Ecto neural progenitor cell (in vitro differentiated cells): ENCODE measurements around the gene LRTM2.

Experiments used
- DNase-seq: peaks from one replicate; pipeline ENCODE4 v3.0.0-alpha.2; 2018; ENCODE audit warnings: low spot score

LRTM2 gene

DNA sequence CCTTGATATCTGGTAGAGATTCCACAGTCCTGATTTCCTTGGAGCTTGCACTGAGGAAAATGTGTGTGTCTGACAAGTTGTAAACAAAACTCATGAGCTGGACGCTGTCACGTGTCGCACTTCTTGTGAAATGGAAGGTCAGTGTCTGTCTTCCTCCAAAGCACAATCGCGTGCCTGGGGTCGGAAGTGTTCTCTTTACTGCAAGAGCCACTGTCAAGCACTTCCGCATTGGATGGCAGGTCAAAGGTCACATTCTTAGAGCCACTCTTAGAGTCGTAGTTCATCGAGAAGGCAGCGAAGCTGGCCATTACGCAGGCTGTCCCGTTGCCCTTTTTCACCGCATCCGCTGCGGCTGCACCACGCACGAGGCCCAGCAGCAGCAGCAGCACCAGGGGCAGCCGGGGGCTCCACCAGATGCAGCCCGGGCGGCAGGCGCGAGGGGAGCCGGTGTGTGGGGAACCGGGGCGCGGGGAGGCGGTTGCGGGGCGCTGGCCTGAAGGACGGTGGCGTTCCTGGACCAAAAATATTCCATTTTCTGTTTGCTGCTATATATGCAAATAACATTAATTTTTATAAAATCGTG, 45.0 kb downstream of the LRTM2 start:
- peak; percentile 44 for DNase-seq

DNA sequence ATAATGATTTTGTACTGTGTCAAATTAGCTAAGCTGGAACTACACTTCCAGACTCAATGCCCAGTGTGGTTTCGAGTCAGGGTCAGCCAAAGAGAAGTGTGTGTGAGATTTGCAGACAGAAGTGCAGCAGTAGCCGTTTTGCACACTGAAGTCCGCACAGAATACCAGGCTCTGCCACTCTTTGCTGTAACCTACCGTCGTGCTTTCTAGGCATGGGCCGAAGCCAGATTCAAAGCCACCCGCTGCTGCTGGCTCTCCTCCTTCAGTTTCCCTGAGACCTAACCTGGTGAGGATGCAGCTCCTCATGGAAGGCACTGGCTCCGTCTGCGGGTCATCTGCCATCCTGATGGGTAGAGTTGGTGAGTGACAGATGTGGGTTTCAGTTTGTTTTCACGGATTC, 48.8 kb downstream of the LRTM2 start:
- peak; percentile 35 for DNase-seq

DNA sequence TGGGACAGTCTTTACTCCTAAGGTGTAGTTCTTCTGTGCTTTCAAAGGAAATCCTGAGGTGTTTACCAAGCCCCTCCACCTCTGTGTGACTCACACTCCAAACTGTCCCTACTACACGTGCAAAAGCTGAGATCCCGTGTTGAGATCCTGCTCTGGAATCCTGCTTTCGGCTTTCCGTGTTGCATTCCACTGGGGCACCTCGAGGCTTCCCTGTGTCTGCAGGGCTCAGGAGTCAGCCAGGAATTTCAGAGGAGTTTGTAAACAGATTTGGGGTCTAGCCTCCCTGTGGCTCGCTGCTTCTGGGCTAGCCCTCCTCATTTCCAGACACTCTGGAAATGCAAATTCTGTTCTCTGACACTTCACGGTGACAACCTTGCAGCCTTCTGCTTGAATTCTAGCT, 49.7 kb downstream of the LRTM2 start:
- DNase-seq, result peak; percentile 41

DNA sequence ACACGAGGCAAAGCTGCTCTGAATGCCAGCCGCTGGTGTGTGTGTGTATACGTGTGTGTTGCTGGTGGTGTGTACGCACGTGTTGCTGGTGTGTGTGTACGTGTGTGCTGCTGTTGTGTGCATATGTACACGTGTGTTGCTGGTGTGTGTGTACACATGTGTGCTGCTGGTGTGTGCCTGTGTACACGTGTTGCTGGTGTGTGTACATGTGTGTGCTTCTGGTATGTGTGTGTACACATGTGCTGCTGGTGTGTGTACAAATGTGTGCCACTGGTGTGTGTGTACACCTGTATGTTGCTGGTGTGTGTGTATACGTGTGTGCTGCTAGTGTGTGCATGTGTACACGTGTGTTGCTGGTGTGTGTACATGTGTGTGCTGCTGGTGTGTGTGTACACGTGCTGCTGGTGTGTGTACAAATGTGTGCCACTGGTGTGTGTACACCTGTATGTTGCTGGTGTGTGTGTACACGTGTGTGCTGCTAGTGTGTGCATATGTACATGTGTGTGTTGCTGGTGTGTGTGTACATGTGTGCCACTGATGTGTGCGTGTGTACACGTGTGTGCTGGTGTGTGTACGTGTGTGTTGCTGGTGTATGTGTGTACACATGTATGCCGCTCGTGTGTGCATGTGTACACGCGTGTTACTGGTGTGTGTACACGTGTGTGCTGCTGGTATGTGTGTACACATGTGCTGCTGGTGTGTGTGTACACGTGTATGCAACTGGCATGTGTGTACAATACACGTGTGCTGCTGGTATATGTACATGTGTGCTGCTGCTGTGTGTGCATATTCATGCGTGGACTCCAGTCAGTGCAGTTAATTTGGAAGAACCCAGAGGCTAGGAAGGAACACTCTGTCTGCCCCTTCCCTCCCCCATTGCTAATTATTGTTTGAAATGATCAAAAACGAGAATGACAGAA, 50.9 kb downstream of the LRTM2 start:
- DNase-seq, result peak; percentile 39

DNA sequence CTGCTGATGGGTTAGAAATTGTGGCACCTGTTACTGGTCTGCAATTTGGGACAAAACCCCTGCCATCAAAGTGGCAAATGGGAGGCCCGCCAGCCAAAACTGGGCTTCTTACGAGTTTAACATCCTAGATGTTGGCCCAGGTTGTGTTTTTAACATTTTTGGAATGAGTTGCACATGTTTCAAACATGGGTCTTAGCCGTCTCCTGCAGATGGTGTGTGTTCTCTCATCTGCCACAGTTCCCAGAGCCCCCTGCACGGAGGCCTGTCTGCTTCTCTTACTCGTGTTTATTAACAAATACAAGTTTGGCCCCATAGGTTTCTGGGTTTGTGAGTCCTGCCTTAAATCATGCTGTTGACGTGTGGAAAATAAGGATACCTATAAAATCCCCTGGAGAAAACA, 51.6 kb downstream of the LRTM2 start:
- DNase-seq, result peak; percentile 31

GRCh38 chr12:1872448-1872847, 52.1 kb downstream of the LRTM2 start:
- peak; percentile 30 for DNase-seq

- no peak for DNase-seq
Observed at GRCh38 chr12:1873531-1874510, 53.5 kb downstream of the LRTM2 start.

DNA sequence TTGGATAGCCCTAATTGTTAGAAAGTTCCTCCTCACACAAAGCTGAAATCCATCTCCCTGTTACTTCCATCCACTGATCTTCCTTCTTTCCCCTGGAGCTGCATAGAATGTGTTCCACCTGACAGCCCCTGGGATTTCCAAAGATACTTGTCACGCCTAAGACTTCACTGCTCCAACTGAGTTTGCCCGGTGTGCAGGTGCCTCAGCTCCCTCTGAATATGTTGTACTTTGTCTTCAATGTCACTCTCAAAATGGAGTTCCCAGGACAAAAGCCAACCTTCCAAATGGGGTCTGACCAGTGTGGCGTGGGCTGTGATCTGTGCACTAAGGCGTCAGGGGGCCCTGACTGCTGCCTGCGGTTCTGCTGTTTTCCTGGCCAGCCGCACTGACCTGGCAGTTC, 55.2 kb downstream of the LRTM2 start:
- DNase-seq, result peak; percentile 36

- DNase-seq, result no peak
Observed at GRCh38 chr12:1876086-1876485, 55.7 kb downstream of the LRTM2 start.

- no peak for DNase-seq
Observed at GRCh38 chr12:1877169-1877878, 57.0 kb downstream of the LRTM2 start.

- peak; percentile 37 for DNase-seq
Observed at GRCh38 chr12:1878214-1878613, 57.8 kb downstream of the LRTM2 start.

GRCh38 chr12:1878695-1879094, 58.3 kb downstream of the LRTM2 start:
- peak; percentile 39 for DNase-seq

DNA sequence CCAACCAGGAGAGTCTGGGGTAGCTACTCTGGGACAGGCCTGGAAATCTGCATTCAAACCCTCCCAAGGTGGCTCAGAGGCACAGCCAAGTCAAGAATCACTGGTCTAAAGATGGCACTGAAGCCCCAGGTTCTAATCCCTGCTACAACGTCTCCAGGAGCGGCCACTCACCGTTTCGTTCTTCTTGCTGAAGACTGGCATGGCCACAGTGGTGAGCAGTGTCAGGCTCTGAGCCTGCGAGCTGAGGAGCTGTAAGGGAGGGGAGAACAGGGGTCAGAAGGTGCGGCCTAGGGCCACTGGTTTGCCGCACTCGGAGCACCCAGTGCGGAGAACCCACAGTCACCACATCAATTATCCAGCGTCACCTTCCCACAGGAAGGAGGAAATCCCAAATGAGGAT, 59.3 kb downstream of the LRTM2 start:
- DNase-seq, result peak; percentile 26

- peak; percentile 39 for DNase-seq
Observed at GRCh38 chr12:1880153-1880845, 59.9 kb downstream of the LRTM2 start.

- DNase-seq, result peak; percentile 38
Observed at GRCh38 chr12:1880876-1881275, 60.5 kb downstream of the LRTM2 start.

- peak; percentile 37 for DNase-seq
Observed at GRCh38 chr12:1881301-1881700, 60.9 kb downstream of the LRTM2 start.

- peak; percentile 32 for DNase-seq
Observed at GRCh38 chr12:1881936-1882335, 61.6 kb downstream of the LRTM2 start.

GRCh38 chr12:1882405-1882804, 62.0 kb downstream of the LRTM2 start:
- DNase-seq, result peak; percentile 24

- peak; percentile 42 for DNase-seq
Observed at GRCh38 chr12:1882850-1883470, 62.6 kb downstream of the LRTM2 start.

DNA sequence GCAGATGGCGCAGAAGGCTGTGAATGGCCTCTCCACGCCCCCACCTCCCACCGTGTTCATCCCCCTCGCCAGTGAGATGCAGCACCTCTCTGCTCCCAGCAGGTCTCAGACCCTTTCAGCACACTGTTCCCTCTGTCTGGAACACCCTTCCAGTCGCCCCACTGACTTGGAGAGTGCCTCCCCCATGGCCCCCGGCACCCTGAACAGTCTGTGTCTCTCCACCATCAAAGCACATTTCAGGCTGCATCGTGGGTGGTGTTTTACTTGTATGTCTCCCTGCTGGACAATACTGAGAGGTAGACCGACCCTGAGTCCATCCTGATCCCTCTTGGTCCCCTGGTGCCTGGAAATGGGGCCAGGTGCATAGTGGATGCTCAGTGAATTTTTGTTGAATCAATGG, 63.1 kb downstream of the LRTM2 start:
- DNase-seq, result peak; percentile 44

GRCh38 chr12:1884651-1885050, 64.3 kb downstream of the LRTM2 start:
- DNase-seq, result peak; percentile 36
